Stimulated activated CD8-positive, alpha-beta memory T cell treated with anti-CD3 and anti-CD28 coated beads, Interleukin-2, amount 100 ng/mL, for 48 hours (primary cell): ENCODE measurements around the gene SLC7A6.

Source experiments
- DNase-seq, 2 donors: peaks; one replicate each; pipeline ENCODE4 v3.0.0-alpha.2; 2020; ENCODE audit warnings: low read depth in 2 of 2

Gene SLC7A6

DNA sequence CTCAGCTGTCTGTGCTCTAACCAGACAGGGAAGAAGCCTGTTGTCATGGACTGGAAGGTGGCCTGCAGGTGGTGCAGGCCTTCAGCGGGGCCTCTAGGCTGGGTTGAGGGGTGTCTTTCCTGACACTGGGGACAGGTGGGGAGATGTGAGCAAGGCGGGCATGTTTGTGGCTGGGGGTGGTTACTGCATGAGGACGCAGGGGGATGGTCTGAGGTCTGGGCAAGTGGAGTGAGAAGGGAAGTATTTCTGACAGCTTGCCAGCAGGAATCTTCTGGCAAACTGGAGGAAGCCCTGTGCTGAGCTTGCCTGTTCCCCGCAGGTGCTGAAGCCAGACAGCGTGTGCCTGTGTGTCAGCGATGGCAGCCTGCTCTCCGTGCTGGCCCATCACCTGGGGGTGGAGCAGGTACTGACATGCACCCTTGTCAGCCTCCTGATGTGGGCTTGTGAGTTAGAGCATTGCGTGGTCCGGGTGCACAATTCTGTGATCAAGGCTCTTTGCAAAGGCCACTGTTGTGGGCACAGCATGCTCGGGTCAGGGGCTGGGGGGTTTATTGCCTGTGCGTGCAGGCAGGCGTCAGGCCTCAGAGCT is 82.7 kb downstream of the SLC7A6 start:
- DNase-seq = no peak

DNA sequence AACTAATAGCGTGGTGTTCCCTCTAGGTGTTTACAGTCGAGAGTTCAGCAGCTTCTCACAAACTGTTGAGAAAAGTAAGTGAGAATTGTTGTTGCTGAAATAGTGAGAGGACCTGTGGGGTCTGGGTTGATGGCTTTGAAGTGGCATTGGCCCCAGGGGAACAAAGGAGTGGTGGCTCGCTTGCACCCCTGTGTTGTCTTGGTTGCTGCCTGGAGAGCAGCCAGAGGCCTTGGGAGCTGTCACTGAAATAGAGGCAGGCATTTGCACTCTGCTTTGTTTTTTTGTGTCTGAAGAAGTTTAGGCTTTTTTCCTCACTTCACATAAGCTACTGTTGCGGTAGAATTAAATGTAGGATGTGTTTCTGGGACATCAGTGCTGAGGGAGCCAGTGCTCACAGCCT is 83.3 kb downstream of the SLC7A6 start:
- DNase-seq = no peak

DNA sequence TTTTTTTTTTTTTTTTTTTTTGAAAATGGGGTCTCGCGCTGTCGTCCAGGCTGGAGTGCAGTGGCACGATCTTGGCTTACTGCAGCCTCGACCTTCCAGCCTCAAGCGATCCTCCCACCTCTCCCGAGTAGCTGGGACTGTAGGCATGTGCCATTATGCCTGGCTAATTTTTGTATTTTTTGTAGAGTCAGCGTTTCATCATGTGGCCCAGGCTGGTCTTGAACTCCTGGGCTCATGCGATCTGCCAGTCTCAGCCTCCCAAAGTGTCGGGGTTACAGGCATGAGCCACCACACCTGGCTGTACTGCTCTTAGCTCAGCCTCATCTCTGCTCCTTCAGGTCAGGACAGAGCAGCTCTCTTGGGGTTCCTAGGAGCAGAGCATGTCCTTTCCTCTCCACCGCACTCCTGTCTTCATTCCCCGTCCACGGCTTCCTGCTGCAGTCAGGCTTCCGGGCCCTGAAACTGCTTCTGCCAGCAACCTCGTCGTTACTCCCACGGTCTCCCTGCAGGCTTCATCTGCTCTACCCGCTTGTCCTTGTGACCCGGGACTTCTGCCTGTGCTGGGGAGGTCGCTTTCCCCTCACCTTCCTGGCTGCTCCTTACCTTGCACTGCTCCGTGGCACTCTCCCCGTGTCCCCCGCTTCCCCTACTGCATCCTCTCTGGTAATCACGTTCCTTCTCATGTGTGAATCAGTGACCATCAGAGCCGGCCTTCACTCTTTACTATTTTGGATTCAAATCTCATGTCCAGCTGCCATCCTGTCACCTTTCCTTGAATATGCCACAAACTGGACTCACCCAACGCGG is 84.5 kb downstream of the SLC7A6 start:
- DNase-seq = no peak

DNA sequence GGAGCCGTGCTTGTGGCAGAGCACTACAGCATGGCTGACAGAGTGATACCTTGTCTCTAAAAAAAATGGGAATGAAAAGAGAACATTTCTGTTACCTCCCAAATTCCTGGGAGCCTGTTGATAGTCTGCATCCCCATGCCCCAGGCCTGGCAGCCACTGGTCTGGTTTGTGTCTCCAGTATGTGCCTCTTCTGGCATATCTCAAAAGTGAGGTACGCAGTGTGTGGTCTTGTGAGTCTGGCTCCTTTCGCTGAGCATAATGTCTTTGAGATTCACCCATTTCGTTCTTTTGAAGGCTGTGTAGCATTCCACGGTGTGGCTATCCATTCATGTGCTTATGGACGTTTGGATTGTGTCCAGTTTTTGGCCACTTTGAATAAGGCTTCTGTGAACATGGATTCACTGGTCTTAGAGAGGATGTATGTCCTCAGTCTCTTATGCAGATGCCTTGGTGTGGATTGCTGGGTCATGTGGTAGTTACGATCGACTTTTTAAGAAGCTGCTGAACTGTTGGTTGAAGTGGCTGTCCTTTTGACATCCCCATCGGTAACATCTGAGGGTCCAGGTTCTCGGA is 85.6 kb downstream of the SLC7A6 start:
- no peak for DNase-seq

DNA sequence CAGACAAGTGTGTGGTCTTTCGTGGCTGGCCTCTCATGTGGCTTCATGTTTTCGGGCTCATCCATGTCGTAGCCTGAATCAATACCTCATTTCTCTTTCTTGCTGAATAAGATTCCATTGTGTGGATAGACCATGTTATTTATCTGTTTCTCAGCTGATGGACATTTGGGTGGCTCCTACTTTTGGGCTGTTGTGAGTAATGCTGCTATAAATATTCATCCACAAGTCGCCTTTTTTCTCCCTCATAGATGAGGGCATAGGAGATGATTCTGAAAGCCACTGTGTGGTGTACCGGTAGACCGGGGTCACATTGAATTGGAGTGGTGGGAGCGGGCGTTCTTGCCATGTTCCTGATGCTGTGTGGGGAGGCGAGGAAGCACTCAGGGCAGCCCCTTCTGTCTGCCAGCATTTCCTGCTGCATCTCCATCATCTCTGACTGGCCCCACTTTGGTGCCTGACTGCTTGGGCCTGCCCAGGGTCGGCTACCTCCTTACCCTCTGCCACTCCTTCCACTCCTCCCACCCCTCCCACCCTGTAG is 86.6 kb downstream of the SLC7A6 start:
- no peak for DNase-seq
